Effector memory CD4-positive, alpha-beta T cell (primary cell): Measurements from ENCODE around the gene UPK3A.

Source experiments
- DNase-seq, 3 donors: peaks; one replicate each; pipeline ENCODE4 v3.0.0-alpha.2; 2020
- H3K27ac ChIP-seq: 2 replicates; pipeline ENCODE4 v1.7.0; 2013; ENCODE audit warnings: mild to moderate bottlenecking, low read length, moderate library complexity; ENCODE audit not compliant: insufficient read depth, poor library complexity, severe bottlenecking
- H3K27me3 ChIP-seq: replicated peaks from 2 replicates; pipeline ENCODE4 v1.7.0; 2013; ENCODE audit warnings: mild to moderate bottlenecking, low read length; ENCODE audit not compliant: insufficient read depth, control insufficient read depth, poor library complexity, severe bottlenecking
- H3K36me3 ChIP-seq: 2 replicates; pipeline ENCODE4 v1.7.0; 2013; ENCODE audit warnings: mild to moderate bottlenecking, low read length, moderate library complexity; ENCODE audit not compliant: control insufficient read depth, insufficient read depth
- H3K4me1 ChIP-seq: 2 replicates; pipeline ENCODE4 v1.7.0; 2013; ENCODE audit warnings: low read length, mild to moderate bottlenecking; ENCODE audit not compliant: control insufficient read depth, insufficient read depth, poor library complexity, severe bottlenecking
- H3K4me3 ChIP-seq: 2 replicates; pipeline ENCODE4 v1.7.0; 2013; ENCODE audit warnings: low read length, low read depth, mild to moderate bottlenecking; ENCODE audit not compliant: insufficient read depth, poor library complexity, severe bottlenecking
- H3K9me3 ChIP-seq: 2 replicates; pipeline ENCODE4 v1.7.0; 2013; ENCODE audit warnings: mild to moderate bottlenecking, low read length, moderate library complexity; ENCODE audit not compliant: control insufficient read depth

Gene UPK3A

DNA sequence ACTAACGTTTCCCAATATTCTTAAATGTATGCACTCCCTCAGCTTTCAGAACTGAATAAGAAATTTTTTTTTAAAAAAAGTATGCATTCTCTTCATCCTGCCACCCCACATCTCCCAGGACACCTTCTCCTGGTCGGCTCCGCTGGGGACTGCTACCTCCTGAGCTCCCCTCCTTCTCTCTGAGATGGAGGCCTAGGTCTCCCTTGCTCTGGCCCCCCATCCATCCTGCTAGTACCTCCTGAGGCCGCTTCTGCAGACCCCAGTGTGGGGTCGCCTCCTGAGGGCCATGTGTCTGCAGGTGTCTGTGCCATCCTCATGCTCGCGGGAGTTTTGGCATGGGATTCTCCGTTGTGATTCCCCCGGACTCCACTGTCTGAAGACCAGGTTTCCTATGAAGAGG is 52.8 kb downstream of the UPK3A start:
- Histone ChIP-seq H3K36me3 (peaks cover 62% of the 10 kb centered on the region), H3K27me3 (no peaks in the 10 kb centered on the region), H3K4me1 (no peaks in the 10 kb centered on the region), H3K27ac (no peak overlapping the region), H3K9me3 (no peaks in the 10 kb centered on the region), H3K4me3 (no peak overlapping the region)
- DNase-seq: no peak

DNA sequence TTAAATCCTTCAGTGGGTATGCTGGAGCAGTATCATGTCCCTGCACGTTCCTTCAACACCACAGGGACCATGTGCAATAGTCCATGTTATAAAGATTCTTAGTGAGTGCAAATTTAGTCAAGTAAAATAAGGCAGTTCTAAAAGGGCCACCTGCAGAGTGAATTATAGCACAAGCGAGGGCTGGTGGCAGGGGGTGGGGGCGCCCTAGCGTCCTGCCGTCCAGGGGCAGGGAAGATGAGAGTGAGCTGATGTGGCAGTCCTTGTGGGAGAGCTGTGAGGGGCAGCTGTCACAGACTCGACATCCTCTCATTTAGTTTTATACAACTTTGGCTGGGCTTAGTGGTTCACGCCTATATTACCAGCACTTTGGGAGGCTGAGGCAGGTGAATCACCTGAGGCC is 54.0 kb downstream of the UPK3A start:
- no peaks in the 10 kb centered on the region for H3K4me1 ChIP-seq
- DNase-seq: no peak
- H3K4me3 ChIP-seq: no peak overlapping the region
- peaks cover 58% of the 10 kb centered on the region for H3K36me3 ChIP-seq
- no peaks in the 10 kb centered on the region for H3K9me3 ChIP-seq
- H3K27me3 ChIP-seq: no peaks in the 10 kb centered on the region
- no peak overlapping the region for H3K27ac ChIP-seq

DNA sequence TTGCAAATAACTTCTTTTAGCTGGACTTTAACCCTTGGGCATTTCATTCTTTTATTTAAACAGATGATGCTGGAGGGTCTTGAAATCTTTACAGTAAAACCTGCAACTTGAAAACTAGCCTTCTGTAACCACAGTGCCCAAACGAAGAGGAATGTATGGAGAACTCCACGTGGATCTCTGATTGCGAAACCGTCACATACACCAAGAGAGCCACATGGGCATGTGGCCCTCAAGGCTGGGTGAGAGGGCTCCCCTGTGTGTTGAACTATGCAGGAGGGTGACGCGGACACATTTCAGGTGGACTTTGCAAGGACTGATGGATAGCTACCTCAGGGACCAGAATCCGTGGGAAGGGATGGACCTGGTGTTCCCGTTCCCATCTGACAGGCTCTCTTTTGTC is 55.6 kb downstream of the UPK3A start:
- Histone ChIP-seq H3K4me1 (no peaks in the 10 kb centered on the region), H3K4me3 (no peak overlapping the region), H3K36me3 (peaks cover 43% of the 10 kb centered on the region), H3K27ac (no peak overlapping the region), H3K9me3 (no peaks in the 10 kb centered on the region), H3K27me3 (no peaks in the 10 kb centered on the region)
- DNase-seq: no peak

DNA sequence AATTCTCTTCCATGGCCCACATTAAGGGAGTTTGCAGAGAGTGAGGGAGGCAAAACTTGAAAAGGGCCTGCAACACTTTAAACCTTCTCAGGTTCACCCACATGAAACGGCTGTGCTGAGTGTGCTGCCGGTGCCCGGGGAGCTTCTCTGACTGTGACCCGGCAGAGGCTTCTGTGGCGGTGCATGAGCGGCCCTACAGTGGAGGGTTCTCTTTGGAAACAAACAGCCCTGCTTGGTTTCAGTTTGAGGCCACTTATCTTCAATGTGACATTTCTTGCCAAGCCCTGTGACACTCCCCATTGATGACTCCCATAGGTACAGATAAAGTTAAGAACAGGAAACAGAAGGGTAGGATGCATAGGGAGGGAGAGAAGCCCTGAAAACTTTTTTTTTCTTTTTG is 56.7 kb downstream of the UPK3A start:
- Histone ChIP-seq H3K36me3 (peaks cover 36% of the 10 kb centered on the region), H3K4me1 (no peaks in the 10 kb centered on the region), H3K27ac (no peak overlapping the region), H3K27me3 (no peaks in the 10 kb centered on the region), H3K9me3 (no peaks in the 10 kb centered on the region), H3K4me3 (no peak overlapping the region)
- DNase-seq: no peak

DNA sequence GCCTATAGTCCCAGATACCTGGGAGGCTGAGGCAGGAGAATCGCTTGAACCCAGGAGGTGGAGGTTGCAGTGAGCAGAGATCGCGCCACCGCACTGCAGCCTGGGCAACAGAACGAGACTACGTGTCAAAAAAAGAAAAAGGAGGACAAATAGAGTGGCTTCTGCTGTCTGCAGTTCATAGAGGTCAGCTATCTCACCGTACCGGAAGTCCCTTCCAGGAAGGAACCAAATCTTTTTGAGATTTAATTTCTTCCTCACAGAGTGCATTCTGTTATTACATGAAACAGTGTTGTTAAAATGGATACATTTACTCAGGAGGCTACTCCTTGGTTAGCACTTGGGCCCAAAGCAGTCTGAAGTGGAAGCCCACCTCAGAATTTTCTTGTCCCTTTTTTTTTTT is 58.4 kb downstream of the UPK3A start:
- Histone ChIP-seq H3K27me3 (no peaks in the 10 kb centered on the region), H3K27ac (no peak overlapping the region), H3K9me3 (no peaks in the 10 kb centered on the region), H3K4me1 (no peaks in the 10 kb centered on the region), H3K36me3 (peaks cover 21% of the 10 kb centered on the region), H3K4me3 (no peak overlapping the region)
- DNase-seq: no peak

DNA sequence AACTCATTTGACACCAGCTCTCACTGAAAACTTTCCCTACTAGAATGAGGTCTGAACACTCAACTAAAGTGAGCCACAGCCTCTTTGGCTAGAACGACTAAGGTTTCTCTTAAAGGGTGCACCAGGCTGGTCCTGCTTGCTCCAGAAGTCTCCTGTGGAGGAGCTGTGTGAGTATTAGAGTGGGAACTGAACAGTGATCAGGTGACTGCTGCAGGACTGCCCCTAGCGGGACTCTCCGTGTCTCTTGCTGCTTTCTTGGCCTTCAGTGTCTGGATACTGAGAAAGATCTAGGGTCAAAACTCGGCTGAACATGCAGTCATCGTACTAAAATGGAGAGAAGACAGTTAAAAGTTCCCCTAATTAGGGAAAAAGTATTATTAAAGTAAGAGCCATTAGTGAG is 59.6 kb downstream of the UPK3A start:
- no peak for DNase-seq
- Histone ChIP-seq H3K4me1 (no peaks in the 10 kb centered on the region), H3K9me3 (no peaks in the 10 kb centered on the region), H3K27ac (no peak overlapping the region), H3K36me3 (peaks cover 17% of the 10 kb centered on the region), H3K27me3 (no peaks in the 10 kb centered on the region), H3K4me3 (no peak overlapping the region)
